ENCODE measurements around the gene ZFP69B.

The ZFP69B gene

DNA sequence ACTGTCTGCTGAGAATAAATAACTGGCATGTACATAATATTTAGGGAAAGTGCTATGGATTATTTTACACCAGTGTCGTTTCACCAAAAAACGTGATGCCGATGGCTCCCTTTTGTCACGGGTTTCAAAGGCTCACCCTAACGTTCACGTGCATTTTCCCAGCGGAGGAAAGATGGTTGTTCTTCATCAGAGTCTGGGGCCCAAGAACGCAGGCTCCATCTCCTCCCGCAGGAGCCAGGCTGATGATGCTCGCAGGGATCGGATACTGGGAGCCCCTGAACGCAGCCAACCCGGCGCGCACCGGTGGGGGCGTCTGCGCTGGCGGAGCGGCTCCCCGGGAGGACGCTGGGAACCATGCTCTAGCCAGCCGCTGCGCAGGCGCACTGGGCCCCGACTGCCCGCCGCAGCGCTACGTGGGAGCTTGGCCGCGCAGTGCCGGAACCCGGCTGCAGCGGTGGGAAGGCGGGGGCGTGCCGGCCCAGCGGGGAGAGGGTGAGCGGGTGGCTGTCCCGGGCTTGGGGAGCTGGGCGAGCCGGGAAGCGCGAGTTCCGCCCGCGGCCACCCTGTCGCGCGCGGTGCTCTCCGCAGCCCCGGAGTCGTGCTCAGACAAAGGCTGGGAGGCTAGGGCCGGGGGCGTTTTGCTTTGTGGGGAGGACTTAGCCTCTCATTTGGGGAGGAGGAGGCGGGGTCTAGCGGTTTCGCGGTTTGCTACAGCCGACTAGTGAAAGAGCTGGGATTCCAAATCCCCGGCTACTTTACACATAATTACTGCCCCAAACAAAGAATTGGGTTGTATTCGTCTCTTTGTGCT lies at the start of gene ZFP69B:
Gene ZFP69B, plus strand, starts transcription at position 793 of the 811 bp plus-strand sequence. CDS start 486 bp downstream, outside the sequence.
- DNase-seq (ENCODE audit: low read depth): peak; percentile 92
- peak within 1 kb of the TSS; percentile 63 for H3K4me3 ChIP-seq (ENCODE audit: low read depth, low read length)
- TF ChIP-seq POLR2A (IDR thresholded peaks at IDR 0.05; ENCODE audit: extremely low read depth, insufficient read length) (peak; percentile 79), MYC (IDR thresholded peaks at IDR 0.05; ENCODE audit: low read depth, low read length) (peak; percentile 74), MAX (IDR thresholded peaks at IDR 0.05; ENCODE audit: low read depth, low read length) (peak; percentile 75)
- TF ChIP-seq, protein P1, sequence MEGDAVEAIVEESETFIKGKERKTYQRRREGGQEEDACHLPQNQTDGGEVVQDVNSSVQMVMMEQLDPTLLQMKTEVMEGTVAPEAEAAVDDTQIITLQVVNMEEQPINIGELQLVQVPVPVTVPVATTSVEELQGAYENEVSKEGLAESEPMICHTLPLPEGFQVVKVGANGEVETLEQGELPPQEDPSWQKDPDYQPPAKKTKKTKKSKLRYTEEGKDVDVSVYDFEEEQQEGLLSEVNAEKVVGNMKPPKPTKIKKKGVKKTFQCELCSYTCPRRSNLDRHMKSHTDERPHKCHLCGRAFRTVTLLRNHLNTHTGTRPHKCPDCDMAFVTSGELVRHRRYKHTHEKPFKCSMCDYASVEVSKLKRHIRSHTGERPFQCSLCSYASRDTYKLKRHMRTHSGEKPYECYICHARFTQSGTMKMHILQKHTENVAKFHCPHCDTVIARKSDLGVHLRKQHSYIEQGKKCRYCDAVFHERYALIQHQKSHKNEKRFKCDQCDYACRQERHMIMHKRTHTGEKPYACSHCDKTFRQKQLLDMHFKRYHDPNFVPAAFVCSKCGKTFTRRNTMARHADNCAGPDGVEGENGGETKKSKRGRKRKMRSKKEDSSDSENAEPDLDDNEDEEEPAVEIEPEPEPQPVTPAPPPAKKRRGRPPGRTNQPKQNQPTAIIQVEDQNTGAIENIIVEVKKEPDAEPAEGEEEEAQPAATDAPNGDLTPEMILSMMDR (IDR thresholded peaks at IDR 0.05; ENCODE audit: low read depth, low read length): no peak

- no peak for DNase-seq (ENCODE audit: low read depth)
- no peak overlapping the region for H3K4me3 ChIP-seq (ENCODE audit: low read depth, low read length)
- no peak for TF ChIP-seq MYC (IDR thresholded peaks at IDR 0.05; ENCODE audit: low read depth, low read length)
- TF ChIP-seq, protein P1 (IDR thresholded peaks at IDR 0.05; ENCODE audit: low read depth, low read length): no peak
- TF ChIP-seq MAX (IDR thresholded peaks at IDR 0.05; ENCODE audit: low read depth, low read length): no peak
- no peak for TF ChIP-seq POLR2A (IDR thresholded peaks at IDR 0.05; ENCODE audit: extremely low read depth, insufficient read length)
These were observed 48.6 kb upstream of the ZFP69B start for GRCh38 chr1:40401473-40402201.

GRCh38 chr1:40404670-40405462 lies 45.4 kb upstream of the ZFP69B start:
- TF ChIP-seq, protein P1 (IDR thresholded peaks at IDR 0.05; ENCODE audit: low read depth, low read length): peak; percentile 71
- TF ChIP-seq POLR2A (IDR thresholded peaks at IDR 0.05; ENCODE audit: extremely low read depth, insufficient read length) (no peak), MYC (IDR thresholded peaks at IDR 0.05; ENCODE audit: low read depth, low read length) (no peak)
- DNase-seq (ENCODE audit: low read depth): peak; percentile 73
- no peak overlapping the region for H3K4me3 ChIP-seq (ENCODE audit: low read depth, low read length)

DNA sequence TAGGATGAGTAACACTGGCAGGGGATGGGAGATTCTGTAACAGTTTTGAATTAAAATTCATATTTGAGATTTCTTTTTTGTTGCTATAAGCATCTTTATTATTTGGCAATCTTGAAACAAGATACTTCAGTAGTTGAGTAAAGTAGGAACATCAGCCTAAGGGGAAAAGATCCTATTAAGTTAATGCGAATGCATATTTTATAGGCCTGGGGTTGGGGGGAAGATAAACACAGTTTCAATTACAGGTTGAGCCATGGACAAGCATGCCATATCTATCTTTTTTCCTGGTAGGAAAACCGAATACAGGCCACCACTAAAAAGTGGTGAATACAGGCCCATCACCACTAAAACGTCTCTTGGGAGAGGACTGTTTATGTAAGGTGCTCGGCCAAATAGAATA lies 44.5 kb upstream of the ZFP69B start:
- no peak overlapping the region for H3K4me3 ChIP-seq (ENCODE audit: low read depth, low read length)
- TF ChIP-seq MAX (IDR thresholded peaks at IDR 0.05; ENCODE audit: low read depth, low read length): no peak
- TF ChIP-seq, protein P1 (IDR thresholded peaks at IDR 0.05; ENCODE audit: low read depth, low read length): no peak
- no peak for TF ChIP-seq POLR2A (IDR thresholded peaks at IDR 0.05; ENCODE audit: extremely low read depth, insufficient read length)
- TF ChIP-seq MYC (IDR thresholded peaks at IDR 0.05; ENCODE audit: low read depth, low read length): no peak
- DNase-seq (ENCODE audit: low read depth): no peak

- TF ChIP-seq, protein P1 (IDR thresholded peaks at IDR 0.05; ENCODE audit: low read depth, low read length): no peak
- TF ChIP-seq POLR2A (IDR thresholded peaks at IDR 0.05; ENCODE audit: extremely low read depth, insufficient read length) (no peak), MYC (IDR thresholded peaks at IDR 0.05; ENCODE audit: low read depth, low read length) (no peak), MAX (IDR thresholded peaks at IDR 0.05; ENCODE audit: low read depth, low read length) (no peak)
- DNase-seq (ENCODE audit: low read depth): no peak
- no peak overlapping the region for H3K4me3 ChIP-seq (ENCODE audit: low read depth, low read length)
These were observed 42.8 kb upstream of the ZFP69B start for GRCh38 chr1:40407453-40407852.

Measured in NB4 (cell line).